ENCODE data around the gene ZNF783. TPM values are rescaled to one million over a fixed set of nuclear protein-coding genes. Genes with fewer than 3 reads are reported as not detected.

The ZNF783 gene
- polyA plus RNA-seq, 1 donor (not counting 4 experiments of a cell fraction or from before 2014, with no cell fraction given) = 4.2 TPM

- H3K4me1 ChIP-seq (ENCODE audit: control insufficient read depth, extremely low read depth, insufficient read depth, low read length) = peaks cover 7% of the 10 kb centered on the region
- H4K20me1 ChIP-seq (ENCODE audit: control insufficient read depth, extremely low read depth, insufficient read depth, low read length) = no peaks in the 10 kb centered on the region
- dilution Hi-C loops (cut with MboI; ENCODE audit: extremely low pct_ligation_motif_present, low sequenced_read_pairs) = no loop called here
- H3K27ac ChIP-seq (ENCODE audit: control insufficient read depth, insufficient read depth, low read length) = no peak overlapping the region
- no peak for FAIRE-seq
- no peak overlapping the region for H3K4me2 ChIP-seq (ENCODE audit: control insufficient read depth, extremely low read depth, insufficient read depth, low read depth, low read length)
- peaks cover 9% of the 10 kb centered on the region for H3K79me2 ChIP-seq (ENCODE audit: control insufficient read depth, insufficient read depth, low read length)
- no peak overlapping the region for H2AFZ ChIP-seq (ENCODE audit: control insufficient read depth, low read length)
- no peak overlapping the region for H3K4me3 ChIP-seq (ENCODE audit: control insufficient read depth in 2 of 3, extremely low read depth in 1 of 3, insufficient read depth in 2 of 3, low read depth in 1 of 3, low read length in 3 of 3)
- H3K36me3 ChIP-seq (ENCODE audit: control insufficient read depth in 2 of 2, extremely low read depth in 1 of 2, insufficient read depth in 2 of 2, low read length in 2 of 2) = peaks cover 16 to 30% of the 10 kb centered on the region in 2 experiments
- H3K27me3 ChIP-seq (ENCODE audit: control insufficient read depth, extremely low read depth, insufficient read depth, low read length) = no peaks in the 10 kb centered on the region
- no peaks in the 10 kb centered on the region for H3K9me3 ChIP-seq (ENCODE audit: control insufficient read depth, low read depth, low read length)
- no peaks in the 10 kb centered on the region for H3K9me1 ChIP-seq (ENCODE audit: control insufficient read depth, extremely low read depth, insufficient read depth, low read length)
- DNase-seq (ENCODE audit: low read depth, low spot score) = no peak
- H3K9ac ChIP-seq (ENCODE audit: control insufficient read depth, extremely low read depth, insufficient read depth, low read length) = no peak overlapping the region
- TF ChIP-seq EZH2 (IDR thresholded peaks at IDR 0.05; ENCODE audit: low read length) = no peak
- TF ChIP-seq, protein P1, sequence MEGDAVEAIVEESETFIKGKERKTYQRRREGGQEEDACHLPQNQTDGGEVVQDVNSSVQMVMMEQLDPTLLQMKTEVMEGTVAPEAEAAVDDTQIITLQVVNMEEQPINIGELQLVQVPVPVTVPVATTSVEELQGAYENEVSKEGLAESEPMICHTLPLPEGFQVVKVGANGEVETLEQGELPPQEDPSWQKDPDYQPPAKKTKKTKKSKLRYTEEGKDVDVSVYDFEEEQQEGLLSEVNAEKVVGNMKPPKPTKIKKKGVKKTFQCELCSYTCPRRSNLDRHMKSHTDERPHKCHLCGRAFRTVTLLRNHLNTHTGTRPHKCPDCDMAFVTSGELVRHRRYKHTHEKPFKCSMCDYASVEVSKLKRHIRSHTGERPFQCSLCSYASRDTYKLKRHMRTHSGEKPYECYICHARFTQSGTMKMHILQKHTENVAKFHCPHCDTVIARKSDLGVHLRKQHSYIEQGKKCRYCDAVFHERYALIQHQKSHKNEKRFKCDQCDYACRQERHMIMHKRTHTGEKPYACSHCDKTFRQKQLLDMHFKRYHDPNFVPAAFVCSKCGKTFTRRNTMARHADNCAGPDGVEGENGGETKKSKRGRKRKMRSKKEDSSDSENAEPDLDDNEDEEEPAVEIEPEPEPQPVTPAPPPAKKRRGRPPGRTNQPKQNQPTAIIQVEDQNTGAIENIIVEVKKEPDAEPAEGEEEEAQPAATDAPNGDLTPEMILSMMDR (optimal IDR thresholded peaks at IDR 0.05 in 1 of 3, IDR thresholded peaks at IDR 0.05 in 1 of 3, conservative IDR thresholded peaks at IDR 0.05 in 1 of 3; ENCODE audit: extremely low read depth in 1 of 3, insufficient read depth in 2 of 3, low read length in 3 of 3) = no peak
Measured at GRCh38 chr7:149252378-149252777, 9.6 kb upstream of the ZNF783 start.

GRCh38 chr7:149253665-149254064 lies 8.3 kb upstream of the ZNF783 start:
- dilution Hi-C loops (cut with MboI; ENCODE audit: extremely low pct_ligation_motif_present, low sequenced_read_pairs) = no loop called here
- Histone ChIP-seq H3K79me2 (ENCODE audit: control insufficient read depth, insufficient read depth, low read length) (peaks cover 2% of the 10 kb centered on the region), H3K27ac (ENCODE audit: control insufficient read depth, insufficient read depth, low read length) (no peak overlapping the region), H4K20me1 (ENCODE audit: control insufficient read depth, extremely low read depth, insufficient read depth, low read length) (no peaks in the 10 kb centered on the region), H3K9me1 (ENCODE audit: control insufficient read depth, extremely low read depth, insufficient read depth, low read length) (no peaks in the 10 kb centered on the region), H3K4me3 (ENCODE audit: control insufficient read depth in 2 of 3, extremely low read depth in 1 of 3, insufficient read depth in 2 of 3, low read depth in 1 of 3, low read length in 3 of 3) (no peak overlapping the region), H3K27me3 (ENCODE audit: control insufficient read depth, extremely low read depth, insufficient read depth, low read length) (no peaks in the 10 kb centered on the region), H3K36me3 (ENCODE audit: control insufficient read depth in 2 of 2, extremely low read depth in 1 of 2, insufficient read depth in 2 of 2, low read length in 2 of 2) (peaks cover 16 to 30% of the 10 kb centered on the region in 2 experiments), H2AFZ (ENCODE audit: control insufficient read depth, low read length) (no peak overlapping the region), H3K4me1 (ENCODE audit: control insufficient read depth, extremely low read depth, insufficient read depth, low read length) (peaks cover 15% of the 10 kb centered on the region), H3K4me2 (ENCODE audit: control insufficient read depth, extremely low read depth, insufficient read depth, low read depth, low read length) (no peak overlapping the region), H3K9me3 (ENCODE audit: control insufficient read depth, low read depth, low read length) (no peaks in the 10 kb centered on the region), H3K9ac (ENCODE audit: control insufficient read depth, extremely low read depth, insufficient read depth, low read length) (no peak overlapping the region)
- no peak for FAIRE-seq
- no peak for DNase-seq (ENCODE audit: low read depth, low spot score)
- TF ChIP-seq, protein P1 (optimal IDR thresholded peaks at IDR 0.05 in 1 of 3, IDR thresholded peaks at IDR 0.05 in 1 of 3, conservative IDR thresholded peaks at IDR 0.05 in 1 of 3; ENCODE audit: extremely low read depth in 1 of 3, insufficient read depth in 2 of 3, low read length in 3 of 3) = no peak
- no peak for TF ChIP-seq EZH2 (IDR thresholded peaks at IDR 0.05; ENCODE audit: low read length)
